Smooth muscle cell (in vitro differentiated cells): ENCODE results near the gene MYH10. TPM values are rescaled to one million over a fixed set of nuclear protein-coding genes. Genes with fewer than 3 reads are reported as not detected.

Source experiments
- DNase-seq: peaks from one replicate; lab custom pipeline; 2025; ENCODE audit not compliant: unreplicated experiment; lab: John Stamatoyannopoulos, UW
- H2AFZ ChIP-seq: fragments of 200-600 bp; sonication (generic); 2 replicates; pipeline ENCODE4 v1.6.0; 2016; ENCODE audit warnings: antibody characterized with exemption, low read depth, mild to moderate bottlenecking
- H3F3A ChIP-seq: fragments of 200-600 bp; sonication (generic); 2 replicates; pipeline ENCODE4 v1.6.0; 2017; ENCODE audit warnings: antibody characterized with exemption, low read depth
- H3K27ac ChIP-seq: fragments of 200-600 bp; sonication (generic); 2 replicates; pipeline ENCODE4 v1.5.1; 2016; ENCODE audit warnings: low read depth, mild to moderate bottlenecking
- H3K27me3 ChIP-seq: fragments of 200-600 bp; sonication (generic); 2 replicates; pipeline ENCODE4 v1.6.1; 2016; ENCODE audit warnings: low read depth, mild to moderate bottlenecking
- H3K36me3 ChIP-seq: fragments of 200-600 bp; sonication (generic); 2 replicates; pipeline ENCODE4 v1.5.1; 2016; ENCODE audit warnings: low read depth
- H3K4me1 ChIP-seq: fragments of 200-600 bp; sonication (generic); 2 replicates; pipeline ENCODE4 v1.5.1; 2016; ENCODE audit warnings: low read depth
- H3K4me2 ChIP-seq: fragments of 200-600 bp; sonication (generic); 2 replicates; pipeline ENCODE4 v1.6.0; 2016; ENCODE audit warnings: mild to moderate bottlenecking
- H3K4me3 ChIP-seq: fragments of 200-600 bp; sonication (generic); 2 replicates; pipeline ENCODE4 v1.5.1; 2016; ENCODE audit warnings: mild to moderate bottlenecking
- H3K79me2 ChIP-seq: fragments of 200-600 bp; sonication (generic); 2 replicates; pipeline ENCODE4 v1.6.0; 2016; ENCODE audit warnings: low read depth, mild to moderate bottlenecking
- H3K9ac ChIP-seq: fragments of 200-600 bp; sonication (generic); 2 replicates; pipeline ENCODE4 v1.6.0; 2016; ENCODE audit warnings: low read depth
- H3K9me3 ChIP-seq: fragments of 200-600 bp; sonication (generic); replicated peaks from 2 replicates; pipeline ENCODE4 v1.5.1; 2016; ENCODE audit warnings: low read depth
- H4K20me1 ChIP-seq: fragments of 200-600 bp; sonication (generic); 2 replicates; pipeline ENCODE4 v1.6.0; 2016; ENCODE audit warnings: low read depth
- WGBS: methylation state at CpG from one replicate; pipeline ENCODE4 v1.1.7; 2016; ENCODE audit warnings: low lambda C conversion rate; 5-methylcytosine and 5-hydroxymethylcytosine counted together
- polyA plus RNA-seq: library from polyadenylated mRNA; unstranded; fragments of >200 nt; fragmentation: Nextera tagmentation; extraction: Ambion mirVana; gene quantifications from 2 replicates; pipeline ENCODE4 v1.2.1, GENCODE V29; 2016
- total RNA-seq: library from RNA; depleted of rRNA; stranded (reverse); fragments of >200 nt; gene quantifications from 2 replicates; pipeline ENCODE4 v1.2.3, GENCODE V29; 2014
- TF ChIP-seq, protein P1 (sequence below): fragments of 200-600 bp; sonication (generic); IDR thresholded peaks from 2 replicates; pipeline ENCODE4 v1.5.1; 2017; ENCODE audit warnings: borderline replicate concordance, mild to moderate bottlenecking, antibody characterized with exemption; ENCODE audit not compliant: insufficient read depth, poor library complexity, severe bottlenecking

Gene MYH10
- total and polyA plus RNA-seq, 2 experiments from 2014 or later = 112 to 146 TPM

DNA sequence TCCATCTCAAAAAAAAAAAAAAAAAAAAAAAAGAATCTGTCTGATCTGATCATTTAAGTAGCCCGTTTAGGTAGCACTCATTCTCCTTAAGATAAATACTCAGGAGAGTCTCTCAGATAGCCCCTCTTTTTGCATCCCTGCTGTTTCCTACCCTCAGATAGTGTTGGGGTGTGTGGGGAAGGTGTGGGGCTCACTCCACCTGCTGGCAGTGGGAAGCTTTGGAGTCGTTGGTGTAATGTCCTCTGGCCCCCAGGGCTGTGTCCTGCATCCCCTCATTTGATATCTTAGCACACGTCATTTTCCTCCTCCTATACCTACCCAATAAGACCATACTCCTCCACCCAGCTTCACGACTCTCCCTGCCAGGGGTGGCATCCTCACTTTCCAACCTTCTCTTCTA, 20.5 kb upstream of the MYH10 start:
- Histone ChIP-seq H3K27ac (no peak overlapping the region), H3K9me3 (no peaks in the 10 kb centered on the region), H3K79me2 (no peaks in the 10 kb centered on the region), H3K4me1 (no peaks in the 10 kb centered on the region), H2AFZ (no peak overlapping the region), H3K27me3 (no peaks in the 10 kb centered on the region), H3K4me2 (no peak overlapping the region), H4K20me1 (no peaks in the 10 kb centered on the region), H3F3A (no peaks in the 10 kb centered on the region), H3K4me3 (no peak overlapping the region), H3K9ac (no peak overlapping the region), H3K36me3 (no peaks in the 10 kb centered on the region)
- WGBS = 86% methylated on average over 4 of the region's 4 CpGs
- no peak for DNase-seq
- TF ChIP-seq, protein P1, sequence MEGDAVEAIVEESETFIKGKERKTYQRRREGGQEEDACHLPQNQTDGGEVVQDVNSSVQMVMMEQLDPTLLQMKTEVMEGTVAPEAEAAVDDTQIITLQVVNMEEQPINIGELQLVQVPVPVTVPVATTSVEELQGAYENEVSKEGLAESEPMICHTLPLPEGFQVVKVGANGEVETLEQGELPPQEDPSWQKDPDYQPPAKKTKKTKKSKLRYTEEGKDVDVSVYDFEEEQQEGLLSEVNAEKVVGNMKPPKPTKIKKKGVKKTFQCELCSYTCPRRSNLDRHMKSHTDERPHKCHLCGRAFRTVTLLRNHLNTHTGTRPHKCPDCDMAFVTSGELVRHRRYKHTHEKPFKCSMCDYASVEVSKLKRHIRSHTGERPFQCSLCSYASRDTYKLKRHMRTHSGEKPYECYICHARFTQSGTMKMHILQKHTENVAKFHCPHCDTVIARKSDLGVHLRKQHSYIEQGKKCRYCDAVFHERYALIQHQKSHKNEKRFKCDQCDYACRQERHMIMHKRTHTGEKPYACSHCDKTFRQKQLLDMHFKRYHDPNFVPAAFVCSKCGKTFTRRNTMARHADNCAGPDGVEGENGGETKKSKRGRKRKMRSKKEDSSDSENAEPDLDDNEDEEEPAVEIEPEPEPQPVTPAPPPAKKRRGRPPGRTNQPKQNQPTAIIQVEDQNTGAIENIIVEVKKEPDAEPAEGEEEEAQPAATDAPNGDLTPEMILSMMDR = no peak

DNA sequence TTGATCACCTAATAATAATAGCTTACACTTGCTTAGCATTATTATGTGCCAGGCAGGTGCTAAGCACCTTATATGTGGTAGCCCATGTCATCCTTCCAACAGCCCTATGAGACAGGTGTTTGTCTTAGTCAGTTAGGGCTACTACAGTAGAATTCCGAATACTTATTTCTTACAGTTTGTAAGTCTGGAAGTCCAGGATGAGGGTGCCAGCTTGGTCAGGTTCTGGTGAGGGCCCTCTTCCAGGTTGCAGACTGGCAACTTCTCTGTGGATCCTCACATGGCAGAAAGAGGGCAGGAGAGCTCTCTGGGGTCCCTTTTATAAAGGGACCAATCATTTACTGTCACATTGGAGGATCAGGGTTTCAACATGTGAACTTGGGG, 19.6 kb upstream of the MYH10 start:
- no peak overlapping the region for H3K4me3 ChIP-seq

GRCh38 chr17:8649157-8650118, 18.9 kb upstream of the MYH10 start:
- WGBS = 59% methylated on average over 17 of the region's 17 CpGs
- Histone ChIP-seq H3K4me1 (no peaks in the 10 kb centered on the region), H3K36me3 (no peaks in the 10 kb centered on the region), H3K4me3 (no peak overlapping the region), H3K9ac (peak overlapping the region; percentile 42), H3K9me3 (no peaks in the 10 kb centered on the region), H3K79me2 (no peaks in the 10 kb centered on the region), H3K4me2 (no peak overlapping the region), H4K20me1 (no peaks in the 10 kb centered on the region), H3F3A (no peaks in the 10 kb centered on the region), H3K27ac (peak overlapping the region; percentile 64), H3K27me3 (no peaks in the 10 kb centered on the region), H2AFZ (no peak overlapping the region)
- TF ChIP-seq, protein P1 = no peak
- no peak for DNase-seq

More for the DNA sequence above, 19.6 kb upstream of the MYH10 start:
- no peak for DNase-seq
- Histone ChIP-seq H3K9me3 (no peaks in the 10 kb centered on the region), H3K9ac (no peak overlapping the region), H3K4me1 (no peaks in the 10 kb centered on the region), H3K79me2 (no peaks in the 10 kb centered on the region), H2AFZ (no peak overlapping the region), H3K36me3 (no peaks in the 10 kb centered on the region), H3K4me2 (no peak overlapping the region), H4K20me1 (no peaks in the 10 kb centered on the region), H3K27me3 (no peaks in the 10 kb centered on the region), H3K27ac (peak overlapping the region; percentile 50), H3F3A (no peaks in the 10 kb centered on the region)
- 86% methylated on average over 1 of the region's 1 CpG for WGBS
- TF ChIP-seq, protein P1 = no peak
